Measurements from ENCODE around the gene MED27.
A peak's percentile ranks its signal among the peaks of the same experiment; 100 is the strongest.

MED27 gene

GRCh38 chr9:132077881-132078698 is 1.6 kb downstream of the MED27 start (continued):
- TF ChIP-seq ZNF362 (tag by site-specific recombination; IDR thresholded peaks at IDR 0.05) (no peak), ZSCAN16 (tag by site-specific recombination; IDR thresholded peaks at IDR 0.05) (no peak), ZNF530 (tag by site-specific recombination; IDR thresholded peaks at IDR 0.05; ENCODE audit: low read depth) (no peak), ZNF302 (tag by site-specific recombination; IDR thresholded peaks at IDR 0.05; ENCODE audit: low read depth) (no peak), ZNF837 (tag by site-specific recombination; IDR thresholded peaks at IDR 0.05) (no peak), ZNF518A (tag by site-specific recombination; conservative IDR thresholded peaks at IDR 0.05; ENCODE audit: low read depth) (no peak), EGR2 (tag by site-specific recombination; IDR thresholded peaks at IDR 0.05; ENCODE audit: low read depth) (peak; percentile 95), GLI4 (tag by site-specific recombination; IDR thresholded peaks at IDR 0.05) (no peak), ZNF341 (tag by site-specific recombination; IDR thresholded peaks at IDR 0.05; ENCODE audit: low read depth) (peak; percentile 72), ZNF677 (tag by site-specific recombination; IDR thresholded peaks at IDR 0.05) (no peak), ZNF571 (tag by site-specific recombination; IDR thresholded peaks at IDR 0.05) (no peak), ZNF155 (tag by site-specific recombination; IDR thresholded peaks at IDR 0.05) (no peak), PRDM6 (tag by site-specific recombination; IDR thresholded peaks at IDR 0.05) (no peak), PRDM1 (tag by site-specific recombination; IDR thresholded peaks at IDR 0.05) (no peak), ZNF140 (tag by site-specific recombination; IDR thresholded peaks at IDR 0.05) (no peak), ZNF610 (tag by site-specific recombination; IDR thresholded peaks at IDR 0.05; ENCODE audit: borderline replicate concordance) (no peak), ZNF391 (tag by site-specific recombination; IDR thresholded peaks at IDR 0.05; ENCODE audit: borderline replicate concordance, low read depth) (no peak), ZNF184 (tag by site-specific recombination; IDR thresholded peaks at IDR 0.05) (no peak), ZNF701 (tag by site-specific recombination; IDR thresholded peaks at IDR 0.05) (no peak), BCL11B (tag by site-specific recombination; IDR thresholded peaks at IDR 0.05; ENCODE audit: low read depth) (no peak), ZNF121 (tag by site-specific recombination; IDR thresholded peaks at IDR 0.05) (no peak), WT1 (tag by site-specific recombination; IDR thresholded peaks at IDR 0.05) (peak; percentile 74), ZFP69B (tag by site-specific recombination; IDR thresholded peaks at IDR 0.05) (no peak), ZNF223 (tag by site-specific recombination; IDR thresholded peaks at IDR 0.05) (no peak), ZNF585B (tag by site-specific recombination; IDR thresholded peaks at IDR 0.05) (no peak), ZBTB44 (tag by site-specific recombination; IDR thresholded peaks at IDR 0.05) (no peak), ZNF202 (tag by site-specific recombination; IDR thresholded peaks at IDR 0.05; ENCODE audit: borderline replicate concordance) (no peak), ZNF324 (tag by site-specific recombination; IDR thresholded peaks at IDR 0.05) (no peak), ZNF654 (tag by site-specific recombination; IDR thresholded peaks at IDR 0.05; ENCODE audit: low read depth) (no peak), ZNF629 (tag by site-specific recombination; IDR thresholded peaks at IDR 0.05) (0 out of 2 replicates have a peak, but pooled peaks have one; percentile 28), SETDB1 (IDR thresholded peaks at IDR 0.05; ENCODE audit: insufficient read length, low read length) (no peak), ZNF169 (tag by site-specific recombination; IDR thresholded peaks at IDR 0.05) (no peak), KLF10 (tag by site-specific recombination; IDR thresholded peaks at IDR 0.05) (no peak)

Measured in HEK293 (cell line).